ENCODE results near the gene NSF.
A peak's percentile ranks its signal among the peaks of the same experiment; 100 is the strongest.

Gene NSF

GRCh38 chr17:46795379-46795952 lies 205.0 kb downstream of the NSF start:
- no peak overlapping the region for H3K4me3 ChIP-seq (ENCODE audit: low read depth, low read length)
- TF ChIP-seq CTCF (IDR thresholded peaks at IDR 0.05; ENCODE audit: low read depth, low read length) = no peak
- in situ Hi-C loops (cut with HindIII; ENCODE audit: low sequenced_read_pairs) = no loop called here
- DNase-seq (ENCODE audit: low read depth, low spot score) = peak; percentile 78

- DNase-seq (ENCODE audit: low read depth, low spot score) = no peak
- no peak overlapping the region for H3K4me3 ChIP-seq (ENCODE audit: low read depth, low read length)
- in situ Hi-C loops (cut with HindIII; ENCODE audit: low sequenced_read_pairs) = no loop called here
- TF ChIP-seq CTCF (IDR thresholded peaks at IDR 0.05; ENCODE audit: low read depth, low read length) = no peak
These were observed 205.6 kb downstream of the NSF start for GRCh38 chr17:46796084-46796483.

DNA sequence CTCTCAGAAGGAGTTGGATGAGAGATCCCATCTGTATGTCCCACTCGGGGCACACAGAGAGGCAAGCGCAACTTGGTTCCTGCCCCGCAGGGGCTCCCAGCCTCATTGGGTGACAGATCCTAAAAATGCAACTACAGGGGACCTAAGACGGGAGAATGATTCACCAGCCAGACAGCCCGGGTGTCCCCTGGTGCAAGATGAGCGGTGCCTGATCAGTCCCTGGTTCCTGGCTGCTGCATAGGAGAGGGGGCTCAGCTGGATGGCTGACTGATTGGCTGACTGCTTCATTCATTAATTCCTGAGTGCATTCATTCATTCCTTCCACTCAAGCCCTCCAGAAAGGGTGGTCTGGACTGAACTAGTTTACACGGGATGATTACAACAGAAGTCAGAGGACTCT lies 206.1 kb downstream of the NSF start:
- no peak for DNase-seq (ENCODE audit: low read depth, low spot score)
- no peak for TF ChIP-seq CTCF (IDR thresholded peaks at IDR 0.05; ENCODE audit: low read depth, low read length)
- H3K4me3 ChIP-seq (ENCODE audit: low read depth, low read length) = no peak overlapping the region
- in situ Hi-C loops (cut with HindIII; ENCODE audit: low sequenced_read_pairs) = no loop called here

GRCh38 chr17:46796956-46797530 lies 206.6 kb downstream of the NSF start:
- in situ Hi-C loops (cut with HindIII; ENCODE audit: low sequenced_read_pairs) = no loop called here
- TF ChIP-seq CTCF (IDR thresholded peaks at IDR 0.05; ENCODE audit: low read depth, low read length) = no peak
- H3K4me3 ChIP-seq (ENCODE audit: low read depth, low read length) = no peak overlapping the region
- no peak for DNase-seq (ENCODE audit: low read depth, low spot score)

GRCh38 chr17:46800573-46800972 lies 210.1 kb downstream of the NSF start:
- in situ Hi-C loops (cut with HindIII; ENCODE audit: low sequenced_read_pairs) = no loop called here
- H3K4me3 ChIP-seq (ENCODE audit: low read depth, low read length) = no peak overlapping the region
- no peak for TF ChIP-seq CTCF (IDR thresholded peaks at IDR 0.05; ENCODE audit: low read depth, low read length)
- no peak for DNase-seq (ENCODE audit: low read depth, low spot score)

DNA sequence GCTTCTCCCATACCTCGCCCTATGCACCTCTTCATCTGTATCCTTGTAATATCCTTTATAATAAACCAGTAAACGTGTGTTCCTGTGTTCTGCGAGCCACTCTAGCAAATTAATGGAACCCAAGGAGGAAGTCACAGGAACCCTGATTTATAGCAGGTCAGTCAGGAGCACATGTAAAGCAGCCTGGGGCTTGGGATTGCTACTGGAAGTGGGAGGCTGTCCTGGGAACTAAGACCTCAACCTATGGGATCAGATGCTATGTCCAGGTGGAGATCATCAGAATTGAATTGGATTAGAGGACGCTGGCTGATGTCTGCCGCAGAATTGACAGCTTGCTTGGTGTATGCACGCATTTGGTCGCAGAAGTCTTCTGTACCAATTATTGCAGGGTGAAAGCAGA lies 212.3 kb downstream of the NSF start:
- in situ Hi-C loops (cut with HindIII; ENCODE audit: low sequenced_read_pairs) = no loop called here
- no peak for TF ChIP-seq CTCF (IDR thresholded peaks at IDR 0.05; ENCODE audit: low read depth, low read length)
- H3K4me3 ChIP-seq (ENCODE audit: low read depth, low read length) = no peak overlapping the region
- DNase-seq (ENCODE audit: low read depth, low spot score) = no peak

All from astrocyte of the spinal cord (primary cell).